CD4-positive, alpha-beta T cell treated with Interleukin-21 for 1 hour (primary cell): ENCODE measurements around the gene ZNF638.

Source experiments
- DNase-seq: peaks from one replicate; pipeline ENCODE4 v3.0.0-alpha.2; 2020

Gene ZNF638

DNA sequence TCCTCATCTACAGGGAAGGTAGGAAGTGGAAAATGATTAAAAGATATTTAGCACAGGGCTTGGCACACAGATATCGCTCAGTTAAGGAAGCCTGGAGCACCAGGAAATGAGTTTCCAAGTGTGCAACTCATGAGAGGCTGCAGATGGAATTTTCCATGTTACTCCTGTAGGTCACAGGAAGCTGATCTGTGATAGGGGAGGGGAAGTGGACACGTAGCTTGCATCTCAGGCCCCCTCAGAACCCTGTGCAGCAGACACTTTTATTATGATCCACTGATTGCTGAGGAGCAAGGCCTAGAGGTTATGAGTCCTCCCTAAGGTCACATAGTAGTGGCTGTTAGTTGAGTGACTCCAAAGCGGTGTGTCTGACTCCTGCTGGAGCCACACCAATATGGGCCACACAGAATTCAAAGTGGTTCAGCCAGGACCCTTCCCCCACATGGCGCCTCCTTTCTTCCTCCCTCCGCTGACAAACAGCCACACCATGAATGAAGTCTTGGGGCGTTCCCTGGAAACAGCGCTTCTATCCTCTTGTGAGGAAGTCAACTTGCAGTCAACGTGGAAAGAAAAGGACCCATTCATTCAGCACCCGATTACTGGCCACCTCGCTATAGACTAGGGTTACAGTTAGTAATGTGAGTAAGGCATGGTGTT, 143.3 kb downstream of the ZNF638 start:
- no peak for DNase-seq

DNA sequence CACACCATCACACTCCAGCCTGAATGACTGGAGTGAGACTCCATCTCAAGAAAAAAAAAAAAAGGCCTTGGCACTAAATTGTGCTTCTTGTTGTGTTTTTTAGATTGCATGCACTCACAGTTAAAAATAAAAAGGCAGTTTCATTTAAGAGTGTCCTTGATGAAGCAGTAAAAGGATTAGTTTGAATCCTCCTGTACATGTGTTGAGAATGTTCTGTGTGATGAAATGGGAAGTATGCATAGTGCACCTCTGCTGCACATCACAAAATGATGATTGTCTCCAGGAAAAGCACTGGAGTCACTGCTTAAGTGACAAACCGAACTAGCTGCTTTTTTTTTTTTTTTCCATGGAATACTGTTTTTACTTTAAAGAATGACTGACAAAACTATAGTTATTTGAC, 144.9 kb downstream of the ZNF638 start:
- no peak for DNase-seq

DNA sequence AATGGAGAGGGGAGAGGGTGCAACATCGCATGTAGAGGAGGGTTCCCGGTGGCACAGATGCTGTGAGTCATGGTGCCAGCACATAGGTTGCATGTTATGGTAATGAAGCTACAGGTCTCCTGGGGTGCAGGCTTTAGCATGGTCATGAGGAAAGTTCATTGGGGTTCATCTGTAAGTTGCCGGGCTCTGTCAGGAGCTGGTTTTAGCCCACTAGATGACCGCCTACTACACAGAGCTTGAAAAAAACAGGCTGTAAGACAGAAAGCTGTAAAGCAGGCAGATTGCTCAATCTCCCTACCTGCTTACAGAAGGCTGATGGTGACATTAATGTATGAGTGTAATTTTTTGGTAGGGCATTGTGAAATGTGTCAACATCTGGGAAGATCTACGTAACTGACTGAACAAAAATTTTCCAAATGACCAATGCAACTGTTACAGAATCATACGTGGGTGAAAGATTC, 145.7 kb downstream of the ZNF638 start:
- DNase-seq, result no peak

GRCh38 chr2:71478806-71479205, 147.2 kb downstream of the ZNF638 start:
- DNase-seq, result no peak

GRCh38 chr2:71479261-71479660, 147.7 kb downstream of the ZNF638 start:
- no peak for DNase-seq

DNA sequence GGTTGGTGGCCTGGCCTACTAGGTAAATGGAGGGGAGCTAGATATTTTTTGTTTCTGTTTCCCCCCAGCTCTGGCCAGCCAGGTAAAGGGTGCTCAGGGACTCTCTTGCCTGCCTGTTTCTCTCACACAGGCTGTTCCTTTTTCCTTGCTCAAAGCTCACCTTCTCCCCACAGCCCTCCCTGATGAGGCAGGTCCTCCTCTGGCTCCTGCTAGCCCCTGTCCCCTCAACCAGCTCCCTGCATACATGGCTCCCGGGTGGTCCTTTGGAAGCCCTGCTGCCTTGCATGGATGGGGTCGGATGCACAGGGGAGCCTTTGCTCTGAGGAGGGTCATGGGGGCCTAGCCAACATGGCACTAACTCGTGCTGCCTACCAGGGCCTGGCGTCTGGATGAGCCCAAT, 149.5 kb downstream of the ZNF638 start:
- DNase-seq, result no peak

DNA sequence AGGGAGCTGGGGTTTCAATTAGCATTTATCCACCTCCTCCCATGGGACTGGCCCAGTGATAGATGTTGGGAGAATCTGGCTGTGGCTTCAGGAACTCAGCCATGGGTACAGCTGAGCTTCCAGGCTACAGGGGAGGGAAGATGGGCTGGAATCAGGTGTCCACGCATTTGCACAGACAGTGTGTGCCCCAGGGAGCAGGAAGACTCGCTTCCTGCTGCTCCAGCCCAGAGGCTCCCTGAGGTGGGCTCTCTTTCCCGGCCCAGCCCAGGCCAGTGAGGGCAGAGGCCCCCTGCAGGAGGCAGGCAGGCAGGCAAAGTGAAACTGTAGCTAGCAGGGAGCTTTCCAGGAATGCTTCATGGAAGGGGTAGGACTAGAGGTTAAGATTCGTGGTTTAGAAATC, 150.5 kb downstream of the ZNF638 start:
- DNase-seq, result no peak

GRCh38 chr2:71483246-71483645, 151.7 kb downstream of the ZNF638 start:
- DNase-seq, result no peak

GRCh38 chr2:71484354-71484753, 152.8 kb downstream of the ZNF638 start:
- no peak for DNase-seq
